Measurements from ENCODE around the gene SLC6A18.

GRCh38 chr5:1274471-1274870 is 49.3 kb downstream of the SLC6A18 start:
- TF ChIP-seq, protein P1, sequence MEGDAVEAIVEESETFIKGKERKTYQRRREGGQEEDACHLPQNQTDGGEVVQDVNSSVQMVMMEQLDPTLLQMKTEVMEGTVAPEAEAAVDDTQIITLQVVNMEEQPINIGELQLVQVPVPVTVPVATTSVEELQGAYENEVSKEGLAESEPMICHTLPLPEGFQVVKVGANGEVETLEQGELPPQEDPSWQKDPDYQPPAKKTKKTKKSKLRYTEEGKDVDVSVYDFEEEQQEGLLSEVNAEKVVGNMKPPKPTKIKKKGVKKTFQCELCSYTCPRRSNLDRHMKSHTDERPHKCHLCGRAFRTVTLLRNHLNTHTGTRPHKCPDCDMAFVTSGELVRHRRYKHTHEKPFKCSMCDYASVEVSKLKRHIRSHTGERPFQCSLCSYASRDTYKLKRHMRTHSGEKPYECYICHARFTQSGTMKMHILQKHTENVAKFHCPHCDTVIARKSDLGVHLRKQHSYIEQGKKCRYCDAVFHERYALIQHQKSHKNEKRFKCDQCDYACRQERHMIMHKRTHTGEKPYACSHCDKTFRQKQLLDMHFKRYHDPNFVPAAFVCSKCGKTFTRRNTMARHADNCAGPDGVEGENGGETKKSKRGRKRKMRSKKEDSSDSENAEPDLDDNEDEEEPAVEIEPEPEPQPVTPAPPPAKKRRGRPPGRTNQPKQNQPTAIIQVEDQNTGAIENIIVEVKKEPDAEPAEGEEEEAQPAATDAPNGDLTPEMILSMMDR (IDR thresholded peaks at IDR 0.05): no peak
- TF ChIP-seq POLR2A (IDR thresholded peaks at IDR 0.05) (no peak), EP300 (IDR thresholded peaks at IDR 0.05) (no peak)

Data from tibial nerve (tissue), 4 donors.